H9 (cell line): Measurements from ENCODE around the gene AMACR. TPM values are rescaled to one million over a fixed set of nuclear protein-coding genes. Genes with fewer than 3 reads are reported as not detected.

Experiments
- DNase-seq: peaks from one replicate; pipeline ENCODE4 v3.0.0-alpha.2; 2017
- H2AFZ ChIP-seq: one replicate; pipeline ENCODE4 v1.6.1; 2013; ENCODE audit warnings: mild to moderate bottlenecking, low read length, control low read depth, moderate library complexity
- H2AK5ac ChIP-seq: 2 replicates; pipeline ENCODE4 v1.6.1; 2013; ENCODE audit warnings: low read length, control low read depth, mixed read lengths; ENCODE audit not compliant: insufficient read length
- H2BK120ac ChIP-seq: one replicate; pipeline ENCODE4 v1.6.1; 2013; ENCODE audit warnings: low read depth, mild to moderate bottlenecking, low read length, control low read depth, inconsistent platforms; ENCODE audit not compliant: poor library complexity, severe bottlenecking
- H2BK12ac ChIP-seq: 2 replicates; pipeline ENCODE4 v1.6.1; 2013; ENCODE audit warnings: low read length, control low read depth, mixed read lengths, low read depth; ENCODE audit not compliant: insufficient read length
- H2BK15ac ChIP-seq: 2 replicates; pipeline ENCODE4 v1.6.1; 2013; ENCODE audit warnings: low read depth, low read length, control low read depth
- H2BK20ac ChIP-seq: one replicate; pipeline ENCODE4 v1.6.1; 2013; ENCODE audit warnings: low read depth, mild to moderate bottlenecking, low read length, control low read depth, inconsistent platforms; ENCODE audit not compliant: poor library complexity, severe bottlenecking
- H2BK5ac ChIP-seq: 2 replicates; pipeline ENCODE4 v1.6.1; 2013; ENCODE audit warnings: low read length, control low read depth, mixed read lengths; ENCODE audit not compliant: insufficient read length
- H3K14ac ChIP-seq: 2 replicates; pipeline ENCODE4 v1.6.1; 2013; ENCODE audit warnings: low read length, control low read depth; ENCODE audit not compliant: insufficient read depth
- H3K18ac ChIP-seq: 2 replicates; pipeline ENCODE4 v1.6.1; 2013; ENCODE audit warnings: low read depth, mild to moderate bottlenecking, mixed read lengths, low read length, control low read depth; ENCODE audit not compliant: insufficient read length
- H3K23ac ChIP-seq: 2 replicates; pipeline ENCODE4 v1.6.1; 2013; ENCODE audit warnings: low read length, control low read depth, mixed read lengths, low read depth; ENCODE audit not compliant: insufficient read length
- H3K23me2 ChIP-seq: 2 replicates; pipeline ENCODE4 v1.6.1; 2013; ENCODE audit warnings: low read depth, mild to moderate bottlenecking, mixed read lengths, low read length, control low read depth; ENCODE audit not compliant: insufficient read length, poor library complexity, severe bottlenecking
- H3K27ac ChIP-seq: 2 replicates; pipeline ENCODE4 v1.5.1; 2013; ENCODE audit warnings: low read length, control low read depth, mixed read lengths, low read depth; ENCODE audit not compliant: insufficient read length
- H3K27me3 ChIP-seq: 2 replicates; pipeline ENCODE4 v1.6.1; 2013; ENCODE audit warnings: low read length, control low read depth, inconsistent platforms; ENCODE audit not compliant: insufficient read depth
- H3K4ac ChIP-seq: 2 replicates; pipeline ENCODE4 v1.6.1; 2013; ENCODE audit warnings: low read depth, mild to moderate bottlenecking, control low read depth, inconsistent platforms, low read length, moderate library complexity
- H3K4me1 ChIP-seq: 2 replicates; pipeline ENCODE4 v1.6.1; 2013; ENCODE audit warnings: low read length, control low read depth, inconsistent platforms; ENCODE audit not compliant: insufficient read depth
- H3K4me2 ChIP-seq: 2 replicates; pipeline ENCODE4 v1.6.1; 2013; ENCODE audit warnings: low read length, control low read depth, mixed read lengths; ENCODE audit not compliant: insufficient read length, insufficient read depth
- H3K56ac ChIP-seq: 2 replicates; pipeline ENCODE4 v1.6.1; 2013; ENCODE audit warnings: low read depth, mild to moderate bottlenecking, mixed read lengths, low read length, control low read depth; ENCODE audit not compliant: insufficient read length
- H3K79me1 ChIP-seq: 2 replicates; pipeline ENCODE4 v1.6.1; 2013; ENCODE audit warnings: low read depth, mild to moderate bottlenecking, moderate library complexity, low read length, control low read depth, inconsistent platforms; ENCODE audit not compliant: insufficient read depth, poor library complexity, severe bottlenecking
- H3K79me2 ChIP-seq: 2 replicates; pipeline ENCODE4 v1.6.1; 2013; ENCODE audit warnings: low read length, control low read depth, inconsistent platforms; ENCODE audit not compliant: insufficient read depth
- H3K9ac ChIP-seq: 2 replicates; pipeline ENCODE4 v1.6.1; 2013; ENCODE audit warnings: low read length, control low read depth, mixed read lengths; ENCODE audit not compliant: insufficient read length; ENCODE audit errors: extremely low read depth
- H3K9me3 ChIP-seq: one replicate; pipeline ENCODE4 v1.6.1; 2013; ENCODE audit warnings: low read depth, low read length, inconsistent platforms; ENCODE audit not compliant: control insufficient read depth
- H3T11ph ChIP-seq: one replicate; pipeline ENCODE4 v1.6.1; 2013; ENCODE audit warnings: mild to moderate bottlenecking, low read length, control low read depth, inconsistent platforms
- H4K20me1 ChIP-seq: one replicate; pipeline ENCODE4 v1.6.1; 2013; ENCODE audit not compliant: control insufficient read depth, insufficient read length, insufficient read depth
- H4K5ac ChIP-seq: 2 replicates; pipeline ENCODE4 v1.6.1; 2013; ENCODE audit warnings: low read depth, mild to moderate bottlenecking, mixed read lengths, low read length, control low read depth; ENCODE audit not compliant: insufficient read length
- H4K8ac ChIP-seq: replicated peaks from 2 replicates; pipeline ENCODE4 v1.6.1; 2013; ENCODE audit warnings: low read length, control low read depth, mixed read lengths, low read depth; ENCODE audit not compliant: insufficient read length
- H4K91ac ChIP-seq: 2 replicates; pipeline ENCODE4 v1.6.1; 2013; ENCODE audit warnings: low read depth, mild to moderate bottlenecking, moderate library complexity, mixed read lengths, low read length, control low read depth; ENCODE audit not compliant: insufficient read length
- H3K27ac Mint-ChIP-seq, 3 experiments: 2 replicates in 2 of 3; 3 replicates in 1 of 3; pipeline ENCODE4 v1.8.0; 2020 to 2021; ENCODE audit warnings: mixed read lengths in 3 of 3, mild to moderate bottlenecking in 1 of 3, moderate library complexity in 1 of 3
- H3K27me3 Mint-ChIP-seq: 2 replicates; pipeline ENCODE4 v1.8.0; 2021; ENCODE audit warnings: low read depth, mild to moderate bottlenecking, moderate library complexity, mixed read lengths
- H3K36me3 Mint-ChIP-seq, 3 experiments: 2 replicates in 2 of 3; 3 replicates in 1 of 3; pipeline ENCODE4 v1.8.0; 2020 to 2021; ENCODE audit warnings: low read depth in 3 of 3, mixed read lengths in 3 of 3; ENCODE audit not compliant: insufficient read depth in 1 of 3
- H3K4me1 Mint-ChIP-seq, 2 experiments: 2 replicates each; pipeline ENCODE4 v1.8.0; 2020; ENCODE audit warnings: mixed read lengths in 2 of 2
- H3K4me3 Mint-ChIP-seq, 2 experiments: 2 replicates in 1 of 2; 3 replicates in 1 of 2; pipeline ENCODE4 v1.8.0; 2020 to 2021; ENCODE audit warnings: mild to moderate bottlenecking in 2 of 2, mixed read lengths in 2 of 2, moderate library complexity in 1 of 2
- H3K9me3 Mint-ChIP-seq, 2 experiments: 2 replicates in 1 of 2; 3 replicates in 1 of 2; pipeline ENCODE4 v1.8.0; 2020; ENCODE audit warnings: mild to moderate bottlenecking in 2 of 2, mixed read lengths in 2 of 2, moderate library complexity in 1 of 2
- CTCF ChIP-seq: fragments of 200-600 bp; sonication (generic); conservative IDR thresholded peaks from 3 replicates; pipeline ENCODE4 v1.8.0; 2021; ENCODE audit warnings: antibody characterized with exemption, mild to moderate bottlenecking
- WGBS: extraction: QIAGEN DNeasy Blood & Tissue Kit; methylation state at CpG from one replicate; pipeline ENCODE4 v1.1.7; 2013; ENCODE audit warnings: missing lambda C conversion rate, low lambda C conversion rate, mixed read lengths; ENCODE audit not compliant: insufficient read length; ENCODE audit errors: extremely low coverage; 5-methylcytosine and 5-hydroxymethylcytosine counted together
- total RNA-seq: library from RNA; stranded (reverse); gene quantifications from 2 replicates; pipeline ENCODE4 v1.2.1, GENCODE V29; 2021

Gene AMACR
- total RNA-seq, 1 experiment from 2014 or later: 9.7 TPM

- no peak overlapping the region for H2AFZ ChIP-seq
Measured at GRCh38 chr5:34034534-34035327, 26.9 kb upstream of the AMACR start.

More at GRCh38 chr5:34034534-34035327, 26.9 kb upstream of the AMACR start:
- no peak overlapping the region for H3K27ac ChIP-seq
- H3K4me1 Mint-ChIP-seq: peaks cover 18 to 21% of the 10 kb centered on the region in 2 experiments
- no CpG with 5 or more reads among the region's 4 CpGs for WGBS
- TF ChIP-seq CTCF: no peak
- DNase-seq: no peak
- no peaks in the 10 kb centered on the region for H3K27me3 ChIP-seq
- peaks cover 2 to 3% of the 10 kb centered on the region in 2 experiments; a peak in 2 of 5 replicates for H3K9me3 Mint-ChIP-seq
- H3K4ac ChIP-seq: no peak overlapping the region
- 0 out of 2 replicates have a peak, but pooled peaks cover 2% of the 10 kb centered on the region for H3K4me1 ChIP-seq
- H3K36me3 Mint-ChIP-seq: peaks cover 1 to 6% (median 4%) of the 10 kb centered on the region in 3 experiments; a peak in 4 of 7 replicates
- H3K27me3 Mint-ChIP-seq: no peaks in the 10 kb centered on the region
- no peaks in the 10 kb centered on the region for H4K20me1 ChIP-seq
- no peak overlapping the region for H2BK20ac ChIP-seq
- H2BK15ac ChIP-seq: no peak overlapping the region
- H3K56ac ChIP-seq: no peak overlapping the region
- no peaks in the 10 kb centered on the region for H3K9me3 ChIP-seq
- H3K9ac ChIP-seq: no peak overlapping the region
- H2AK5ac ChIP-seq: no peak overlapping the region
- H3K79me1 ChIP-seq: no peaks in the 10 kb centered on the region
- H2BK12ac ChIP-seq: no peak overlapping the region
- no peak overlapping the region for H3K27ac Mint-ChIP-seq
- H3K23ac ChIP-seq: no peak overlapping the region
- H3K14ac ChIP-seq: no peak overlapping the region
- H4K8ac ChIP-seq: no peak overlapping the region
- no peak overlapping the region for H3K4me3 Mint-ChIP-seq
- no peak overlapping the region for H3K4me2 ChIP-seq
- no peak overlapping the region for H3T11ph ChIP-seq
- no peak overlapping the region for H3K18ac ChIP-seq
- no peak overlapping the region for H2BK120ac ChIP-seq
- H4K5ac ChIP-seq: no peak overlapping the region
- no peak overlapping the region for H2BK5ac ChIP-seq
- H3K79me2 ChIP-seq: no peaks in the 10 kb centered on the region
- no peak overlapping the region for H4K91ac ChIP-seq
- no peaks in the 10 kb centered on the region for H3K23me2 ChIP-seq
